ENCODE measurements around the gene ZMYM5.
A peak's percentile ranks its signal among the peaks of the same experiment; 100 is the strongest.
"Not testable (repeated sequence)": the region's sequence is repeated elsewhere in the genome, so short reads cannot be mapped to it uniquely, and the experiment has no call there.

Gene ZMYM5

GRCh38 chr13:19863323-19864023 is at the start of gene ZMYM5:
ZMYM5 (minus strand) TSS chr13:19863649; CDS start chr13:19852180, 11,469 bp downstream.
- DNase-seq (ENCODE audit: low read depth in 2 of 2) = peak; percentile 85 to 92

DNA sequence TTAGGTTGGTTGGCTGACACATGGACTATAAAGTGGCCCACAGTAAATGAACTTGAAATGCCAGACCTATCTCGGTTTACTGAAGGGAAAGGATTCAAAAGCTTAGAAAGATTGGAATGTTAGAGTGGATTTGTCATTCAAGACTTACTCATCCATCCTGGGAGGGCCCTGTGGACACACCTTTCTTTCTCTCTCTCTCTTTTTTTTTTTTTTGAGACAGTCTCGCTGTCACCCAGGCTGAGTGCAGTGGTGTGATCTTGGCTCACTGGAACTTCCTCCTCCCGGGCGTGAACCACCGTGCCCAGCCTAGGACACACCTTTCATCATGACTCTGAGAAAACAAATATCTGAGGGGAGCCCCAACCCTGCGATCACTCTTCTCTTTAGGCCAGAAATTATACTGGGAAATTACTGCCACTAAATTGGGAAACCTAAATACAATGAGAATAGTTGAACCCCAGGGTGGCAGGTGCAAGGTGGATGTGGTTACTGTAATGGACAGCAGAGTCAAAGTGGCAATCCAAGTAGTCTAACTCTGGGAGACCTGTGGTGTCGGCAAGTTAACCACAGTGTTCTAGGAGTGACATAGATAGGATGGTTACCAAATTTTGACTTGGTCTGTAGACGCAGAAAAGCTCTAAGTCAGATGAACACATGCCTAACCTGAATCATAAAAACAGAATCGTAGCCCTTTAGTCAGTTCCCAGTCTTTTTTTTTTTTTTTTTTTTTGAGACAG is 47.1 kb upstream of the ZMYM5 start:
- DNase-seq (ENCODE audit: low read depth in 2 of 2) = no peak

DNA sequence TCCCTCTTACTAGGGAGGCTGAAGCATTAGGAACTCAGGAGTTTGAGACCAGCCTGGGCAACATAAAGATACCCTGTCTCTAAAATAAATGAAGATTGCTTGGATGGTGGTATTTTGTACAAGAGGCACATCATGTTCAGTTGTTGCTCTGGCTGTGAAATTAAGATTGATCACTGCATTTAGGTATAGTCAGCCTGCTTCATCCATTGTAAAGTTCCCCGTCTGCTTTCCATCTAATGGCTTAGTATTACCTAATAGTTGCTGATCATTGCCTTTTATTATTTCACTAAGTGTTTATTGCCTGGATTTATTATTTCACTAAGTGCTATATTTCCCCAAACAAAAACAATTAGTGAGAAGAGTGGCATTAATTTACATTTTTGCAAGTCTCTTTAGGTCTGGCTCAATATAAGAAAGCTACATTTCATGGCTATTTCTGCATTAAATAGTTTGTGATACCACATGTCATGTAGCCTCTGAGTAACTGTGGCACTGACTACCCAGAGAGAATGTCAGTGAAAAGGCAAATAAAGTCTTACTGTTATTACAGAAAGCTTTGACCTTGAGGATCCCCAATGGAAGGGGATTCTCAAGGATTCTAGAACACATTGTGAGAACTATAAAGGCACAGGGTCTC is 45.0 kb upstream of the ZMYM5 start:
- DNase-seq (ENCODE audit: low read depth in 2 of 2) = no peak

- not testable (repeated sequence) for DNase-seq (ENCODE audit: low read depth in 2 of 2)
These were observed 42.2 kb upstream of the ZMYM5 start for GRCh38 chr13:19905487-19906195.

DNA sequence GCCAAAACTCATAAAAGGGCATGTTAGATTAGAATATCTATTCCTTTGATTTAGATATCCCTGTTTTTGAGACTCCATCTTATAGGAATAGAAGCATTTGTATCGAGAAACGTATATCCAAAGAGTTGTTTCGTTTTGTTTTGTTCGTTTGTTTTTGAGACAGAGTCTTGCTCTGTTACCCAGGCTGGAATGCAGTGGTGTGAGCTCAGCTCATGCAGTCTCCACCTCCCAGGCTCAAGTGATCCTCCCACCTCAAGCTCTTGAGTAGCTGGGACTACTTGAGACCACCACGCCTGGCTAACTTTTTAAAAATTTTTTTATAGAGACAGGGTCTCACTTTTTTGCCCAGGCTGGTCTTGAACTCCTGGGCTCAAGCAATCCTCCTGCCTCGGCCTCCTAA is 26.6 kb upstream of the ZMYM5 start:
- no peak for DNase-seq (ENCODE audit: low read depth in 2 of 2)

DNA sequence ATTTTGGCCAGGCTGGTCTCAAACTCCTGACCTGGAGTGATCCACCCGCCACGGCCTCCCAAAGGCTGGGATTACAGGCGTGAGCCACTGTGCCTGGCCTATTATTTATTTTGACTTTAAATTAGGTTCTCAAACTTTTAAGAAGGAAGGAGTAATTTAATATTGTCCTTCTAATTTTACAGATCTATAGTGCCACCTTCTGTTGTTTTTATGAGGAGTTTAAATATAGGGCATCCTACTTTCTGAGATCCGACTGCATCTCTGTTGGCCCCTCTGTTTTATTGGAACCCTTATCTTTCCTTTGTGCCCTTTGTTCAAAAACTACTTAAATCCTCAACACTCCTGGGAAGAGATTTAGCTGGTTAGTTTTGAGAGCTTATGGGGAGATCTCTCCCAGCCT is 25.4 kb upstream of the ZMYM5 start:
- DNase-seq (ENCODE audit: low read depth in 2 of 2) = no peak

DNA sequence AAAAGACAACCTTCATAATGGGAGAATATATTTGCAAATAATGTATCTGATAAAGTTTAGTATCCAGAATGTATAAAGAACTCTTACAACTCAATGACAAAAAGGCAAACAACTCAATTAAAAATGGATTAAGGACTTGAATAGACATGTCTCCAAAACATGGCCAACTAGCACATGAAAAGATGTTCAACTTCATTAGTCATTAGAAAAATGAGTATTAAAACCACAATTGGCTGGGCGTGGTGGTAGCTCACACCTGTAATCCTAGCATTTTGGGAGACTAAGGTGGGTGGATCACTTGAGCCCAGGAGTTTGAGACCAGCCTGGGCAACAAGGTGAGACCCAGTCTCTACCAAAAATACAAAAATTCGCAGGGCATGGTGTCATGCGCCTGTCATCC is 18.8 kb upstream of the ZMYM5 start:
- no peak for DNase-seq (ENCODE audit: low read depth in 2 of 2)

DNA sequence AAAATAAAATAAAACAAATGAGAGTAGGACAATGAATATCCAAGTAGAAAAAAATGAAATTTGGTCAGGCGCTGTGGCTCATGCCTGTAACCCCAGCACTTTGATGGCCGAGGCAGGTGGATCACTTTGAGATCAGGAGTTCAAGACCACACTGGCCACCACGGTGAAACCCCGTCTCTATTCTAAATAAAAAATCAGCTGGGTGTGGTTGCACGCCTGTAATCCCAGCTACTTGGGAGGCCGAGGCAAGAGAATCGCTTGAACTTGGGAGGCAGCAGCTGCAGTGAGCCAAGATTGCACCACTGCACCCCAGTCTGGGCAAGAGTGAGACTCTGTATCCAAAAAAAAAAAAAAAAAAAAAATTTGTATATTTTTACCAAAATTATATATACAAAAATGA is 18.2 kb upstream of the ZMYM5 start:
- DNase-seq (ENCODE audit: low read depth in 2 of 2) = no peak

GRCh38 chr13:19864746-19865309 is 1.4 kb upstream of the ZMYM5 start:
- peak; percentile 49 to 63 for DNase-seq (ENCODE audit: low read depth in 2 of 2)

DNA sequence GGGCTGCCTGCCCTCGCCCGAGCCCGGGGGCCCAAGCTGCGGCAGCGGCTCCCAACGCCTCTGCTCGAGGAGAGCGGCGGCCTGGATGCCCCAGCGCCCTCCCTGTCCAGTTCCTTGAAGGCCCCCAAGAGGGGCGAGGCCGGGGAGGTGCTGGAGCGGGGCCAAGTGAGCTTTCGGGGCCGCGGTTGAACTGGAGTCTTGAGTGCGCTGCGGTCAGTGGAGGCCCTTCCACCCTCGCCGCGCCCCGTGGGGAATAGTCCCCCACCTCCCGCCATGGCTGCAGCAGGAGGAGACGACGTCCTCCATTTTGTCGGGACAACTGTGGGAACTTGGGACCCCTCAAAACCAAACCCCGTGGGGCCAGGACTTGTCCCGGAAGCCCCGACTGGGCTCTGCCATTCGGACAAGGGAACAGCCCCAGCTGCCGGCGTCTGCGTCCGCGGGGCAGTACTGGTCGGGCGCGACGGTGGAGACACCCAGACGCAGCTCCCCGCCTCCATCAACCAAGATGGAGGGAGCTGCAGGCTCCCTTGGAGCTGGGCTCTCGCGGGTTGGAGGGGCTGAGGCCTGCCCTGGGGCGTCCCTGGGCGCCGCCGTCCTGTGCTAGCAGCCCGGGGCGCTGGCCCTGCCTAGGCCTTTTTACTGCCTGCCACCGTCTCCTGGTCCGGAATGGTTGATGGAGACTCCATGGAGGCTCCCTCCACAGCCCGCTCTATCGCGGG is 736 bp upstream of the ZMYM5 start:
- peak; percentile 24 to 51 for DNase-seq (ENCODE audit: low read depth in 2 of 2)

- peak; percentile 12 to 35 for DNase-seq (ENCODE audit: low read depth in 2 of 2)
These were observed 752 bp downstream of the ZMYM5 start for GRCh38 chr13:19862481-19863313.

DNA sequence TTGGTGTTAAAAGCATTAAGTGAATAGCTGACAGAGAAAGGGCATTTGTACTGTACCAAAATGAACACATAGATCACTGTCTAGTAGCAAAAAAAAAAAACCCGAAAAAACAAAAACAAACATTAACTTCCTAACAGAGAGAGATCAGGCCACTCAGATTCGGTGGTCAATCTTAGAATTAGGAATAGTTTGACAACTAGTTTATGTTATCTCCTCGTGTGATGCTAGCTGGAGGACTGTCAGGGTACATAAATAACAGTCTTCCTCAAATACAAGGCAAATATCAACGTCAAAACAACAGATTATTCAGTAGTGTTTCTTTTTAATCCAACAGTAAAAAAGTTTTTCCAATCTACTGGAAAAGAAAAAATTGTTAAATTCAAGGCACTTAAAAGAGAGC is 1.7 kb downstream of the ZMYM5 start:
- DNase-seq (ENCODE audit: low read depth in 2 of 2) = no peak

DNA sequence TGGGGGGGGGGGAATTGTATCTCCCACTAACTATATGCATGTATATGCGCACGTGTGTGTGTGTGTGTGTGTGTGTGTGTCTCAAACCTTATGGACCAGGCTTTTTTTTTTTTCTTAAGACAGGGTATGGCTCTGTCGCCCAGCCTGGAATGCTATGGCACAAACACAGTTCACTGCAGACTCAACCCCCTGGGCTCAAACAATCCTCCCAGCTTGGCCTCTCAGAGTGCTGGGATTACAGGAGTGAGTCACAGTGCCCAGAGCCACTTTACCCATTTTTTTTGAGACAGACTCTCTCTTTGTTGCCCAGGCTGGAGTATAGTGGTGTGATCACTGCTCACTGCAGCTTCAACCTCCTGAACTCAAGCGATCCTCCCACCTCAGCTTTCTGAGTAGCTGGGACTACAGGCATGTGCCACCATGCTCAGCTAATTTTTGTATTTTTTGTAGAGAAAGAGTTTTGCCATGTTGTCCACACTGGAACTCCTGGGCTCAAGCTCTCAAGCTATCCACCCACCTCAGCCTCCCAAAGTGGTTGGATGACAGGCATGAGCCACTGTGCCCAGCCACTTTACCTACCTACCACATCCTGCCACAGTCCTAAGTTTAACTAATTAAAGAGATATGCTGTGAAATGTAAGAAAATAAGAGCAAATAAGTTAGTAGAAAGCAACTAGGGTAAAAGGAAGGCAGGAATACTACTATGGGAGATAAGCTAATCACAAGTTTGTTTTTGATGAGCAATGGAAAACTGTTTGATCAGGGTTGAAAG is 2.4 kb downstream of the ZMYM5 start:
- no peak for DNase-seq (ENCODE audit: low read depth in 2 of 2)

GRCh38 chr13:19857637-19858036 is 5.8 kb downstream of the ZMYM5 start:
- not testable (repeated sequence) for DNase-seq (ENCODE audit: low read depth in 2 of 2)

GRCh38 chr13:19852766-19853165 is 10.7 kb downstream of the ZMYM5 start:
- no peak for DNase-seq (ENCODE audit: low read depth in 2 of 2)

DNA sequence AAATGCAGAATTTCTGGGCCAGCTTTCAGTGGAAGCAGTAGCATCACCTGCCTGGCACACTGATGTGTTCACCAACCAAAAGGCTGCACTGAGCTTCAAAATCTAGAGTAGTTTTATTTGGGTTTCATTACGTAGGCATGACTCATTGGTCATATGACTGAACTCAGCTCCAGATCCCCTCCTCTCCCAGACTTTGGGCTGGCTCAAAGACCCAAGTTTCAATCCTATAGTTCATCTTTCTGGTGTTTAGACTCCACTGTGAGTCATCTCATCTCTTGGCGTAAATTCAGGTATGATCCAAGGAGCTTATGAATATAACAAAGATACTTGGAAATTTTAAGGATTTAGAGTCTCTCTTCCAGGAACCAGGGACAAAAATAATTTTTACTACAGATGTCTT is 17.7 kb downstream of the ZMYM5 start:
- no peak for DNase-seq (ENCODE audit: low read depth in 2 of 2)

GRCh38 chr13:19838865-19839275 is 24.6 kb downstream of the ZMYM5 start:
- DNase-seq (ENCODE audit: low read depth in 2 of 2) = no peak

DNA sequence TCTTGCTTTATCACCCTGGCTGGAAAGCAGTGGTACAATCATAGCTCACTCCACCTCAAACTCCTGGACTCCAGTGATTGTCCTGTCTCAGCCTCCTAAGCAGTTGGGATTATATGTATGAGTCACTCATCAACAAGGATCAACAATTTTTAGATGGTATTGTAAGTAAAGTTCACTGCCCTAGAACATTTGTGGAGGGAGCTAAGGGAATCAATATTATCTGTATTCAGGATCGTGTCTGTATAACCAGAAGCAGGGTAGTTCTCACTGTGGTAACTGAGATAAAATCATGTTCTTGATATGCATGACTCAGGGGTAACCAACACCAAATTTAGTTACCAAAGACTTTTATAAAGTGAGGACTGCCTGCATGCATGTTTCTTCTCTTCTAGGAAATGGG is 27.0 kb downstream of the ZMYM5 start:
- DNase-seq (ENCODE audit: low read depth in 2 of 2) = no peak

GRCh38 chr13:19834704-19835103 is 28.7 kb downstream of the ZMYM5 start:
- no peak for DNase-seq (ENCODE audit: low read depth in 2 of 2)

DNA sequence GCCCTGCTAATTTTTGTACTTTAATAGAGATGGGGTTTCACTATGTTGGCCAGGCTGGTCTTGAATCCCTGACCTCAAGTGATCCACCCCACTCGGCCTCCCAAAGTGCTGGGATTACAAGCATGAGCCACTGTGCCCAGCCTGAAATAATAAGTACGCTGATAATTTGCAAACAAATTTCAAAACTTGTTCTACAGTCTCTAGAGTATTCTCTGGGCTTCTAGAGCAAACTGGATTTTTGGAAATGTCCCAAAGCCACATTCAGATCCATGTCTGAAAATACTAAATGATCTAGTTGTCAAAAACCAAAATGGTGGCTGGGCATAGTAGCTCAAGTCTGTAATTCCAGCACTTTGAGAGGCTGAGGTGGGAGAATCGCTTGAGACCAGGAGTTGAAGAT is 40.8 kb downstream of the ZMYM5 start:
- no peak for DNase-seq (ENCODE audit: low read depth in 2 of 2)
